Activated effector memory CD4-positive, alpha-beta T cell treated with Interleukin-2 at 50 U/mL for 16 hours (primary cell): ENCODE results near the gene SLC15A4.

Experiments used
- DNase-seq: peaks from one replicate; pipeline ENCODE4 v3.0.0-alpha.2; 2020

The SLC15A4 gene

GRCh38 chr12:128791395-128792322 is 32.1 kb downstream of the SLC15A4 start:
- DNase-seq: no peak

- DNase-seq: no peak
Observed at GRCh38 chr12:128790653-128791373, 32.9 kb downstream of the SLC15A4 start.

DNA sequence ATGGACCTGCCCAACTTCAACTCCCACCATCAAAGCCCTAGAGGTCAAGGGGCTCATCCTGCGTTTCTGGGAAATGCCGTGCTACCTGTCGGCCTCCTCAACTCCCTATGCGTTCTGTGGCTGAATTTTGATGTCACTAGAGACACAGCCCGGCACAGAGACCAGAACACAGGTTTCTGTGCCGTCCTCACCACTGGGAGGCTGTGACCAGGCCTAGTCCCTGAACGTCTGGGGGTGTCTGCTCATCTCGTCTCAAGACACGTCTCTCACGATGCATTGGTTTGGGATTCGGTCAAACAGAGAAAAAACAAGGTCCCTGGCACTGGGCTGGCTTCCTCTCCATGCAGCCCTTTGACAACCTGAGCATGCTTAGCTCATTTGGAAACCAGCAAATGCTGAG is 33.5 kb downstream of the SLC15A4 start:
- DNase-seq: no peak

- DNase-seq: no peak
Observed at GRCh38 chr12:128789356-128789929, 34.3 kb downstream of the SLC15A4 start.

DNA sequence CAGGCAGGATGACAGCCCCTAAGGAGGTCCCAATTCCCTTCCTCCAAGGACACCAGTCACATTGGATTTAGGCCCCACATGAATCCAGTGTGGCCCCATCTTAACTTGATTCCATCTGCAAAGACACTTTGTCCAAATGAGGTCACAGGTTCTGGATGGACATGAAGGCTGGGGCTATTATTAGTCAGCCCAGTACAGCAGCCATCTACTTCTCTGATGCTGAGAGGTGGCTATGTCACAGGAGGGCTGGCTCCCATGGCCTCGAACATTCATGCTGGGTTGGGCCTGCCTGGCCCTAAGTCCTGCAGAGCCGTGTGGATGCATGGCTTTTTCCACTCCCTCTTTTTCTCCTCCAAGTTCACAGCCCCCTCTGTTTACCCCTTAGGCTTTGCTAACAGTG is 35.9 kb downstream of the SLC15A4 start:
- no peak for DNase-seq

DNA sequence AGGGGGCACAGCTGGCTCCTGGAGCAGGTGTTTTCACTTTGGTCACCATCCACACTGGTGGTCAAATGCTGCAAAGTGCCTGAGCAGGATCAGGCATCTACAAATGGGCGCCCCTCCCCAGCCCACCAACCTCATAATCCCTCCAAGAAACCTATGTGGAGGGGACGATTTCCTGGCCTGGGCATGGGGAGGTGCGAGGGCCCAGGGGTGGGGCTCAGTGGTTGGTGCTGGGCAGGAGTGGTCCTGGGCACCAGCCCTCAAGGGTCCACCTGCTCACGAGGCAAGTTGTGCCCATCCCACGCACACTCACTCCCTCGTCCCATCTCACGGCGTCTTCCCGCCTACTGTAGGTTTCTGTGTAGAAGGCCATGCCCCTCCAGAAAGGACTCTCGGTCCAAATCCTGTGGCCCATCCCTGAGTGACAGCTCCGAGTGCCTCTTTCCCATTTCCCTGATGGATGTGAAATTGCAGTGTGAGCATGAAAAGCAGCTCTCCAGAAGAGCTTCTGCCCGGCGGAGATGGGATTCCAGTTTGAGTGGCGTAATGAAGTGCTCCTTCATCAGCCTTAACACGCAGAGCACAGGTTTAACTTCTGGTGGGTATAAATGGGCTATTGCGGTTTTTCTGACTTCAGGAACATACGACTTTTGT is 36.9 kb downstream of the SLC15A4 start:
- no peak for DNase-seq

GRCh38 chr12:128784030-128784760 is 39.6 kb downstream of the SLC15A4 start:
- no peak for DNase-seq

- DNase-seq: no peak
Observed at GRCh38 chr12:128783129-128783574, 40.6 kb downstream of the SLC15A4 start.

- no peak for DNase-seq
Observed at GRCh38 chr12:128779901-128780300, 43.9 kb downstream of the SLC15A4 start.

DNA sequence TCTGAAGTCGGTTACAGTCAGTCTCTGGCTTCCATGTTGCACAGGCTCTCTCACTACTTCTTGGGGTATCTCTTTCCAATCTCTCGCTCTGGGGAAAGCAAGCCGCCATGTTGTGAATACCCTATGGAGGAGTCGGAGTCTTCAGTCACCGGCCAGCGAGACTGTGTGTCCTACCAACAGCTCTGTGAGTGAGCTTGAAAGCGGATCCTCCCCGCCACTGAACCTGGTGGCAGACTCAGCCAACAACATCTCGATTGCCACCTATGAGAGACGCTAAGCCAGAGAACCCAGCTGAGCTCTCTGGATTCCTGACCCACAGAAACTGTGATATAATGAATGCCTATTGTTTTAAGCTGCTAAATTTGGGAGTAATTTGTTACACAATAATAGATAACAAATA is 51.5 kb downstream of the SLC15A4 start:
- DNase-seq: no peak

DNA sequence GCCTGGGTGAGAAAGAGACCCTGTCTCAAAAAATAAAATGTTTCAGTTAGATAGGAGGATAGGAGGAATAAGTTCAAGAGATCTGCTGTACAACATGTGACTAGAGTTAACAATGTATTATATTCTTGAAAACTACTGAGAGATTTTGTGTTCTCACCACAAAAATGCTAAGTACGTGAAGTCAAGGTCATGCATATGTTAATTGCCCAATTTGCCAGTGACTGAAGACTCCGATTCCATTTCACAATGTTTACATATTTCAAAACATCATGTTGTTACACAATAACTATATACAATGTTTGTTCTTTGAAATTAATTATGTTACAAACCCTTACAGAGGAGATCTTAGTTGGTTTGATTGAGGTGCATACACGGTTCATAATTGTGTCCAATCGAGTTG is 52.1 kb downstream of the SLC15A4 start:
- no peak for DNase-seq

DNA sequence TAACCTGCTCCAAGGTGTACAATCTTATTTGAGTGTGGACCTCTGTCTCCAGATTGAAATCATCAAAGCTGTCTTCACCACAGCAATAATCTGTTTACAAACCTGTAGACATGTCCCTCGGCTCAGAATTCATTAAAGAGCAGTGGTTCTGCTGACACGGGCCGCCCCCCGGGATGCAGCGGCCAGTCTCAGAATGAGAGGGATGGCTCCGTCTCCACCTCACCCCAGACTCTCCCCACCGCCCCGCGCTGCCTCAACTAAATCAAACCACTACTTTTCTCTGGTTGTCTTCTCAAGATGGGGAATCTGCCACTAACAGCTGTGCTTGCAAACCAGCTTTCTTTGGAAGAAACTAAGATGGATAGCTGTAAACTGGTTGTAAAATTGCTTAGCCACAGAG is 56.2 kb downstream of the SLC15A4 start:
- DNase-seq: no peak

DNA sequence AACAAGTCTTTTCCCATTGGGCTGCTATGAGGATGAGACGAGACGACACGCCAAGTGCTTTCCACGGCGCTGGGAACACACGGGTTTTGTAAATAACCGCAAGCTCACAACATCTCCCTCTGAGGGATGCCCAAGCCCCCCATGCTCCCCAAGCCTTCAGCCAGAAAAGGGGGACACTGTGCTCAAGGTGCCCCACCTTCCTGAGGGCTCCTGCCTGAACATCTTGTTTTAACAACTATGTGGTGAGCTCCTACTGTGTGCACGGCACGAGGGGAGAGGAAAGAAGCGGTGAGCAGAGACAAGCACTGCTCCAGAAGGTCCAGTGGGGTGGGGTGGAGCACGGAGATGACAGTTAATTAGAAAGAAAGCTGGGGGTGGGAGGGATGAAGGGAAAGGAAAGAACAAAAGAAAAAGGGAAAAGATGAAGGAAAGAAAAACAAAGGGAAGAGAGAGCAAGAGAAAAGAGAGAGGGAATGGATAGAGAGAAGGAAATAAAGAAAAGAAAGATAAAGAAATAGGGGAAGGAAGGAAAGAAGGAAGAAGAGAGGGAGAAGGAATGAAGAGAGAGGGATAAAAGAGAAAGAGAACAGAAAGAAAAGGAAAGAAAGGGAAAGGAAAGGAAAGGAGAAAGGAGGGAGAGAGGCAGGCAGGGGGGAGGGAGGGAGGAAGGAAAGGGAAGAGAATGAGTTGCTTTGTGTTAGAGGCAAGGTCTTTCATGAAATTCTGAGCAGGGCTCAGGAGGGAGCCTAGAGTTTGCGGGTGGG is 56.8 kb downstream of the SLC15A4 start:
- DNase-seq: no peak

GRCh38 chr12:128763395-128763794 is 60.4 kb downstream of the SLC15A4 start:
- no peak for DNase-seq

DNA sequence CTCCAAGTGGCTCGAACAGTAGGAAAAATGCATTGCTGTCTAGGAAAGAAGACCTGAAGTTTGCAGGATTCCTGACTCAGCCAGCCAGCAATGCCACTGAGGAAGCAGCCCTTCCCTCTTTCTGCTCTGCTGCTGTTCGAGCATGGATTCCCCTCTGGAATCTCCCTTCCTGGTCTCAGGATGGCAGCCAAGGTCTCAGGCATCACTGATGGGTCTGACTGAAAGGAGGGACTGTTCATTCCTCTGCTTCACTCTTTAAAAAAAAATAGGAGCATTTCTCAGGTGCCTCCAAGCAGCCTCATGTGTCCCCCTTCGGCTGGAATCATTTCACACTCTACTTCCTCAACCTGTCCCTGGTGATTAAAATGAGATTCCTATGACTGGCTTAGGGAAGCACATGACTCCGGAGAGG is 62.4 kb downstream of the SLC15A4 start:
- no peak for DNase-seq

GRCh38 chr12:128755566-128755965 is 68.2 kb downstream of the SLC15A4 start:
- DNase-seq: no peak

DNA sequence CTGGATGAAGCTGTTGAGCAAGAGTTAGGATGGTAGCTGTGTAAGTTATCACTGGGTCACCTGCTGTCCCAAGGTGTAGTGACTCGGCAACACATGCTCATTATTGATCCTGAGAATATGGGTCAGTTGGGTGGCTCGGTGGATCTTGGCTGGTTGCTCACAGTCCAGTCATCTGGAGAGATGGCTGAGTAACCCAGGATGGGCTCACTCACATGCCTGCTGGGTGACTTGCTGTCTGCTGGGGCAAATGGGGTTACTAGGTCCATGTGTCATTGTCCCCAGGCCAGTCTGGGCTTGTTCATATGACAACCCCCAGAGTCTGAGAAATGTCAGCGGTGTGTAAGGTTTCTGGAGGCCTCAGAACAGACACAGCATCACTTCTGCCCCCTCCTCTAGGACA is 69.5 kb downstream of the SLC15A4 start:
- no peak for DNase-seq

- DNase-seq: no peak
Observed at GRCh38 chr12:128753438-128753837, 70.3 kb downstream of the SLC15A4 start.

- no peak for DNase-seq
Observed at GRCh38 chr12:128752386-128752785, 71.4 kb downstream of the SLC15A4 start.

- no peak for DNase-seq
Observed at GRCh38 chr12:128747441-128747840, 76.3 kb downstream of the SLC15A4 start.
